Right lobe of liver (tissue), 4 donors: ENCODE data around the gene KCND3.
"Not testable (repeated sequence)": the region's sequence is repeated elsewhere in the genome, so short reads cannot be mapped to it uniquely, and the experiment has no call there.

Experiments
- CTCF ChIP-seq, 4 donors: fragments of 200-600 bp in 3 of 4; fragments of 450-650 bp in 1 of 4; IDR thresholded peaks; one replicate each; pipeline versions ENCODE4 v1.5.1 to v1.8.0; 2016 to 2022; ENCODE audit warnings: antibody characterized with exemption in 4 of 4, mild to moderate bottlenecking in 2 of 4
- POLR2A ChIP-seq: fragments of 450-650 bp; IDR thresholded peaks from one replicate; pipeline ENCODE4 v1.6.1; 2017; ENCODE audit warnings: antibody characterized with exemption, mild to moderate bottlenecking
- donor health status: DM: no; HTN: no; CAD: no.
- donor health status: DM: no; HTN: no; CAD: no.
- donor health status: DM: no; HTN: yes; CAD: no.

GRCh38 chr1:111742292-111742691, 247.2 kb downstream of the KCND3 start:
- TF ChIP-seq CTCF (IDR thresholded peaks at IDR 0.05); POLR2A: not testable (repeated sequence)
